ENCODE results near the gene ATP5F1D. TPM values are rescaled to one million over a fixed set of nuclear protein-coding genes. Genes with fewer than 3 reads are reported as not detected.

The ATP5F1D gene
- total and polyA plus RNA-seq, 2 of the 8 experiments (the other 6 are each of a cell fraction or from before 2014, with no cell fraction given): 174 to 249 TPM

GRCh38 chr19:1236576-1236975, 5.0 kb upstream of the ATP5F1D start:
- peaks cover 10% of the 10 kb centered on the region; the same call in 1 of the 2 replicates for H3K23me2 ChIP-seq (ENCODE audit: low read depth, low read length)
- no peak overlapping the region for H3K56ac ChIP-seq (replicated peaks; ENCODE audit: insufficient read length, low read depth, low read length)
- 0 out of 2 replicates have a peak, but pooled peaks cover 3% of the 10 kb centered on the region for H3K79me1 ChIP-seq (ENCODE audit: low read depth, low read length)
- H3K4ac ChIP-seq (replicated peaks; ENCODE audit: insufficient read length, low read depth, low read length): no peak overlapping the region
- H2BK5ac ChIP-seq (ENCODE audit: low read depth, low read length): no peak overlapping the region
- H2BK20ac ChIP-seq (ENCODE audit: low read length): no peak overlapping the region
- DNase-seq (ENCODE audit: low read depth in 1 of 2, low spot score in 2 of 2) (peak in 1 of 2 experiments; percentile 61), FAIRE-seq (no peak)
- no peaks in the 10 kb centered on the region for H3K27me3 ChIP-seq (replicated peaks in 1 of 4; ENCODE audit: control insufficient read depth in 3 of 4, extremely low read depth in 1 of 4, insufficient read depth in 3 of 4, low read length in 3 of 4)
- no peak overlapping the region for H2BK120ac ChIP-seq (replicated peaks; ENCODE audit: low read depth, low read length)
- POLR2A ChIA-PET (ENCODE audit: partially characterized antibody): interaction anchor here (0.8 to 1.8 kb wide), 8 partner anchors 13 to 151 kb away, joined by 3 to 8 read pairs (median 4); no protein-coding TSS in a partner anchor
- H4K91ac ChIP-seq (replicated peaks; ENCODE audit: insufficient read length, low read length): no peak overlapping the region
- H3K9me3 ChIP-seq (ENCODE audit: insufficient read depth in 2 of 2, low read depth in 1 of 2, low read length in 1 of 2): no peaks in the 10 kb centered on the region
- peak overlapping the region; percentile 51 for H4K8ac ChIP-seq (ENCODE audit: extremely low read depth, insufficient read depth, low read length)
- H4K20me1 ChIP-seq (replicated peaks in 1 of 2; ENCODE audit: control insufficient read depth in 1 of 2, insufficient read depth in 2 of 2, low read length in 2 of 2): peaks cover 2 to 20% of the 10 kb centered on the region in 2 experiments
- no peak overlapping the region for H2BK12ac ChIP-seq (ENCODE audit: low read depth, low read length)
- CTCF ChIA-PET (ENCODE audit: partially characterized antibody): interaction anchor here (0.7 to 2.3 kb wide), 6 partner anchors 8 to 124 kb away, joined by 3 to 10 read pairs (median 4); no protein-coding TSS in a partner anchor
- H3K36me3 ChIP-seq (ENCODE audit: control insufficient read depth in 2 of 4, insufficient read depth in 4 of 4, low read length in 3 of 4): peaks cover 4 to 30% (median 7%) of the 10 kb centered on the region in 4 experiments; a peak in 5 of 8 replicates
- H3K23ac ChIP-seq (ENCODE audit: insufficient read length): no peak overlapping the region
- H2BK15ac ChIP-seq (ENCODE audit: low read length): no peak overlapping the region
- peak overlapping the region in 1 of 4 experiments; percentile 63; a peak in 1 of 7 replicates for H3K9ac ChIP-seq (replicated peaks in 1 of 4; ENCODE audit: extremely low read depth in 1 of 4, low read depth in 3 of 4, low read length in 3 of 4)
- H3K18ac ChIP-seq (ENCODE audit: extremely low read depth, low read length): no peak overlapping the region; the same call in 1 of the 2 replicates
- H3K4me1 ChIP-seq (replicated peaks in 1 of 4; ENCODE audit: control insufficient read depth in 3 of 4, insufficient read depth in 4 of 4, low read length in 3 of 4): peaks cover 0 to 11% (median 8%) of the 10 kb centered on the region in 4 experiments; a peak in 5 of 7 replicates
- peak overlapping the region; percentile 56 to 82 for H3K4me2 ChIP-seq (ENCODE audit: insufficient read depth in 1 of 2, low read depth in 2 of 2, low read length in 2 of 2)
- no peaks in the 10 kb centered on the region; a peak in 1 of 4 replicates for H3K79me2 ChIP-seq (ENCODE audit: control insufficient read depth in 1 of 2, insufficient read depth in 2 of 2, low read length in 2 of 2)
- peak overlapping the region; percentile 67 to 75 (median 70) for H3K4me3 ChIP-seq (ENCODE audit: extremely low read depth in 1 of 4, insufficient read depth in 2 of 4, low read depth in 3 of 4, low read length in 4 of 4)
- H2AFZ ChIP-seq (ENCODE audit: low read length): no peak overlapping the region
- H2AK5ac ChIP-seq (ENCODE audit: low read depth, low read length): no peak overlapping the region
- no peak overlapping the region for H4K5ac ChIP-seq (ENCODE audit: insufficient read length, low read depth, low read length)
- H3K14ac ChIP-seq (ENCODE audit: insufficient read length): no peak overlapping the region
- 40% methylated on average over 16 of the region's 42 CpGs; no CpG with 5 or more reads in 1 of the 2 experiments for WGBS, 2 experiments (ENCODE audit: extremely low coverage in 1 of 2, insufficient coverage in 1 of 2, insufficient read length in 1 of 2, insufficient replicate concordance in 2 of 2, low coverage in 1 of 2, low lambda C conversion rate in 2 of 2, missing lambda C conversion rate in 1 of 2)
- no peak overlapping the region for H3K27ac ChIP-seq (ENCODE audit: low read depth, low read length)
- TF ChIP-seq GABPA (IDR thresholded peaks at IDR 0.05; ENCODE audit: borderline replicate concordance, insufficient read depth, low read length) (no peak), SIRT6 (IDR thresholded peaks at IDR 0.05; ENCODE audit: low read length) (no peak)

Measured in H1 (cell line).